Upper lobe of left lung (tissue), 4 donors: Measurements from ENCODE around the gene PDE11A.

Source experiments
- POLR2A ChIP-seq, 4 donors: fragments of 450-650 bp; IDR thresholded peaks; one replicate each; pipeline ENCODE4 v1.5.1; 2016 to 2017; ENCODE audit warnings: antibody characterized with exemption in 4 of 4, mild to moderate bottlenecking in 2 of 4
- TF ChIP-seq, protein P1 (sequence below), 6 experiments: fragments of 450-650 bp in 4 of 6; fragments of 200-600 bp in 2 of 6; sonication (generic) in 2 of 6; IDR thresholded peaks; one replicate each; pipeline ENCODE4 v1.5.1; 2016 to 2019; ENCODE audit warnings: antibody characterized with exemption in 6 of 6

DNA sequence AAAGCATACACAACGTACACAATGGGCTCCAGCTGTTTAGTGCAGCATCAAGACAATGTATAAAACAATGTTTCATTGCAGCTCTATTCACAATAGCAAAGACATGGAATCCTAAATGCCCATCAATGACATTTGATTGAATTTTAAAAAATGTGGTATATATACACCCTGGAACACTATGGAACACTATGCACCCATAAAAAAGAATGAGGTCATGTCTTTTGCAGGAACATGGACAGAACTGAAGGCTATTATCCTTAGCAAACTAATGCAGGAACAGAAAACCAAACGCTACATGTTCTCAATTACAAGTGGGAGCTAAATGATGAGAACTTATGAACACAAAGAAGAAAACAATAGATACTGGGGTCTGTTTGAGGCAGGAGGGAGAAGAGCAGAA lies 364.5 kb downstream of the PDE11A start:
- TF ChIP-seq, protein P1, sequence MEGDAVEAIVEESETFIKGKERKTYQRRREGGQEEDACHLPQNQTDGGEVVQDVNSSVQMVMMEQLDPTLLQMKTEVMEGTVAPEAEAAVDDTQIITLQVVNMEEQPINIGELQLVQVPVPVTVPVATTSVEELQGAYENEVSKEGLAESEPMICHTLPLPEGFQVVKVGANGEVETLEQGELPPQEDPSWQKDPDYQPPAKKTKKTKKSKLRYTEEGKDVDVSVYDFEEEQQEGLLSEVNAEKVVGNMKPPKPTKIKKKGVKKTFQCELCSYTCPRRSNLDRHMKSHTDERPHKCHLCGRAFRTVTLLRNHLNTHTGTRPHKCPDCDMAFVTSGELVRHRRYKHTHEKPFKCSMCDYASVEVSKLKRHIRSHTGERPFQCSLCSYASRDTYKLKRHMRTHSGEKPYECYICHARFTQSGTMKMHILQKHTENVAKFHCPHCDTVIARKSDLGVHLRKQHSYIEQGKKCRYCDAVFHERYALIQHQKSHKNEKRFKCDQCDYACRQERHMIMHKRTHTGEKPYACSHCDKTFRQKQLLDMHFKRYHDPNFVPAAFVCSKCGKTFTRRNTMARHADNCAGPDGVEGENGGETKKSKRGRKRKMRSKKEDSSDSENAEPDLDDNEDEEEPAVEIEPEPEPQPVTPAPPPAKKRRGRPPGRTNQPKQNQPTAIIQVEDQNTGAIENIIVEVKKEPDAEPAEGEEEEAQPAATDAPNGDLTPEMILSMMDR (IDR thresholded peaks at IDR 0.05), result no peak
- no peak for TF ChIP-seq POLR2A (IDR thresholded peaks at IDR 0.05)
